Subcutaneous abdominal adipose tissue (tissue), 5 donors: Measurements from ENCODE around the gene MTHFD2L.
"Not testable (repeated sequence)": the region's sequence is repeated elsewhere in the genome, so short reads cannot be mapped to it uniquely, and the experiment has no call there.

ENCODE experiments used
- H3K27ac ChIP-seq: one replicate; pipeline ENCODE4 v1.7.0; 2013; ENCODE audit warnings: low read depth, mild to moderate bottlenecking, inconsistent platforms, low read length, moderate library complexity
- H3K27me3 ChIP-seq, 5 donors: one replicate each; pipeline ENCODE4 v1.7.0; 2013; ENCODE audit warnings: low read length in 5 of 5, inconsistent platforms in 1 of 5; ENCODE audit not compliant: control insufficient read depth in 5 of 5, insufficient read depth in 4 of 5
- H3K36me3 ChIP-seq, 5 donors: one replicate each; pipeline ENCODE4 v1.7.0; 2013; ENCODE audit warnings: low read length in 5 of 5; ENCODE audit not compliant: control insufficient read depth in 5 of 5, insufficient read depth in 5 of 5
- H3K4me1 ChIP-seq, 5 donors: one replicate each; pipeline ENCODE4 v1.7.0; 2013; ENCODE audit warnings: low read length in 5 of 5, mild to moderate bottlenecking in 3 of 5, moderate library complexity in 1 of 5; ENCODE audit not compliant: control insufficient read depth in 5 of 5, insufficient read depth in 5 of 5
- H3K4me3 ChIP-seq, 5 donors: one replicate each; pipeline ENCODE4 v1.7.0; 2013; ENCODE audit warnings: low read length in 5 of 5, low read depth in 1 of 5
- H3K9ac ChIP-seq, 5 donors: one replicate each; pipeline ENCODE4 v1.7.0; 2013; ENCODE audit warnings: low read length in 5 of 5, mild to moderate bottlenecking in 4 of 5, moderate library complexity in 3 of 5
- H3K9me3 ChIP-seq, 5 donors: one replicate each; pipeline ENCODE4 v1.7.0; 2013; ENCODE audit warnings: low read length in 5 of 5; ENCODE audit not compliant: control insufficient read depth in 5 of 5
- donor health status: healthy.
- donor health status: healthy.
- donor health status: healthy.
- donor health status: healthy.
- donor health status: healthy.

Gene MTHFD2L

DNA sequence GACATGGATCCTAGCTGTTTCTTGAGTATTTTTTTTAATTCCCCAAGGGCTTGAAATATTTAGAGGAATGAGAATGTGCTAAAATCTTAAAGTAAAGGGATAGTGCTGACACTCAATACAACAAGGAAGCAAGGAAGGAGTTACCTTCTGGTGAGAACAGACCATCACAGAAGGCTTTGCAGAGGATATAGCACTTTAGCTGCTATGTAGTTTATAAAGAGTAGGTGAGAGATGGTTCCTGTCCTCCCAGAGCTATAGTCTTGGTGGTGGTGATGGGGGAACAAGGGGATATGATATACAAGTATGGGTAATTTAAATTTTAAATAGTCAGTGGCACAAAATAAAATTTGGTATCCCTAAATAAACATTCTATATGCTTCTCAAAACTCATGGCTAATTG is 47.6 kb downstream of the MTHFD2L start:
- H3K9me3 ChIP-seq, result no peaks in the 10 kb centered on the region
- no peak overlapping the region for H3K4me3 ChIP-seq
- peaks cover 4 to 10% (median 8%) of the 10 kb centered on the region in 5 donors for H3K36me3 ChIP-seq
- H3K27ac ChIP-seq, result no peak overlapping the region
- no peaks in the 10 kb centered on the region for H3K27me3 ChIP-seq
- no peaks in the 10 kb centered on the region for H3K4me1 ChIP-seq
- H3K9ac ChIP-seq, result no peak overlapping the region

DNA sequence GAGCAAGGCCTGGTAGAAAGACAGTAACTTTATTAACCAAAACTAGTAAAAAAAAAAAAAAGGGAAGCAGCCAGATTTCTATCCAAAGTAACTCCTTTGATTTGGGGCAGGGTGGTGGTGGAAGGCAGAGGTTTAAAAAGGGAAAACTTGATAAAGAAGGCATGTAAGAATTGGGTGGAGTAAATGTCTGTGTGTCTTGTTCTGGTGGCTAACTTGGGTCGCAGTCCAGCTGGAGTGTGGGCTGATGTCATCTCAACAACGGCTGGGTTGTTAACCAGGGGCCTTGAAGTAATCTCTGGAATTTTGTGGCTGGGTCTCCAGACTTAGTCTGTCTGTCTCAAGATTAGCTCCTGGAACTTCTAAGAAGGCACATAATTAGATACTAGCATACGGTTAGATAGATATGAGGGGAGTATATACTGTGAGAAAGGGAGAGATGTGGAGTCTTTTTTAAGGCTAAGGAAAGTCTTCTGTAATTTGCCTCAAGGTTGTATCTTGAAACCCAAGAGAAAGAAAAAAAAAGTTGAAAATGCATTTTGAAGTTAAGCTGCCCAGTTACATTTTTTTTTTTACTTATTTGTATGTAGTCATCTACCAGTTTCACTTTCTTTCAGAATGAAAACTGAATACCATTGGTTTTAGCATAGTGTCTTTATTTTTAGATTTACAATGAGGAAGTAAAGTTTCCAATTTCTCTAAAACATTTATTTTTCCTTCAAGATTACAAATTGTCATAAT is 48.3 kb downstream of the MTHFD2L start:
- Histone ChIP-seq H3K4me3 (no peak overlapping the region), H3K4me1 (no peaks in the 10 kb centered on the region), H3K27ac (no peak overlapping the region), H3K36me3 (peaks cover 4 to 10% (median 8%) of the 10 kb centered on the region in 5 donors), H3K9me3 (no peaks in the 10 kb centered on the region), H3K9ac (no peak overlapping the region), H3K27me3 (no peaks in the 10 kb centered on the region)

DNA sequence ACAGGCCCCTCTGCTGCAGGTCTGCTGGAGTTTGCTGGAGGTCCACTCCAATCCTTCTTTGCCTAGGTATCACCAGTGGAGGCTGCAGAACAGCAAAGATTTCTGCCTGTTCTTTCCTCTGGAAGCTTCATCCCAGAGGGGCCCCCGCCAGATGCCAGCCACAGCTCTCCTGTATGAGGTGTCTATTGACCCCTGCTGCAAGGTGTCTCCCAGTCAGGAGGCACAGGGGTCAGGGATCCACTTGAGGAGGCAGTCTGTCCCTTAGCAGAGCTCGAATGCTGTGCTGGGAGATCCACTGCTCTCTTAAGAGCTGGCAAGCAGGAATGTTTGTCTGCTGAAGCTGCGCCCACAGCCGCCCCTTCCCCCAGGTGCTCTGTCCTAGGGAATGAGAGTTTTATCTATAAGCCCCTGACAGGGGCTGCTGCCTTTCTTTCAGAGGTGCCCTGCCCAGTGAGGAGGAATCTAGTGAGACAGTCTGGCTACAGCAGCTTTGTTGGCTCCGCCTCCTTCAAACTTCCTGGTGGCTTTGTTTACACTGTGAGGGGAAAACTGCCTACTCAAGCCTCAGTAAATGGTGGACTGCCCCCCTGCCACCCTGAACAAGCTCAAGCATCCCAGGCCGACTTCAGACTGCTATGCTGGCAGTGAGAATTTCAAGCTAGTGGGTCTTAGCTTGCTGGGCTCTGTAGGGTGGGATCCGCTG is 56.7 kb downstream of the MTHFD2L start:
- not testable (repeated sequence) for H3K4me1 ChIP-seq, H3K27me3 ChIP-seq, H3K36me3 ChIP-seq, H3K27ac ChIP-seq, H3K9me3 ChIP-seq, H3K9ac ChIP-seq, H3K4me3 ChIP-seq

DNA sequence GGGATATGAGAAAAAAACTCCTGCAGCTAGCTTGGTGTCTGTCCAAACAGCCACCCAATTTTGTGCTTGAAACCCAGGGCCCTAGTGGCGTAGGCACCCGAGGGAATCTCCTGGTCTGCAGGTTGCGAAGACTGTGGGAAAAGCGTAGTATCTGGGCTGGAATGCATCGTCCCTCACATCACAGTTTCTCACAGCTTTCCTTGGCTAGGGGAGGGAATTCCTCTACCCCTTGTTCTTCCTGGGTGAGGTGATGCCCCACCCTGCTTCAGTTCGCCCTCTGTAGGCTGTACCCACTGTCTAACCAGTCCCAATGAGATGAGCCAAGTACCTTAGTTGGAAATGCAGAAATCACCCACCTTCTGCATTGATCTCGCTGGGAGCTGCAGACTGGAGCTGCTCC is 57.3 kb downstream of the MTHFD2L start:
- H3K27ac ChIP-seq, H3K27me3 ChIP-seq, H3K36me3 ChIP-seq, H3K9ac ChIP-seq, H3K9me3 ChIP-seq, H3K4me1 ChIP-seq, H3K4me3 ChIP-seq: not testable (repeated sequence)

DNA sequence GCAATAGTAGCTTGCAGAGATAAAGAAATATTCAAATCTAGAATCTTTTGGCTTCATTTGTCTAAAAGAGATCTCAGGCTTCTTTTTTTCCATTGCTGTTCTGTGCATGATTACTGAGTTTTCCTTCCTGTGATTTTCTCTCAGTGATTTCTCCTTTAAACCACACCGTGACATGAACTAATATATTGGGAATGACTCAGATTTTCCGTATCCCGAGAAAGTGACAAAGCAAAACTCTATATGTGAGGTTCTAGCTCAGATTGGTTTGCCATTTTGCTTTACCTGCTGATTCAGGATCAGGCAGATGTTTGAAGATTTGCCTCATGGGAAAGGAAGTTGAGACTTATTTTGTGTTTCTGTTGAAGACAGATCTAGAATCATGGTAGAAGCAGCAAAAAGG is 59.4 kb downstream of the MTHFD2L start:
- H3K36me3 ChIP-seq, result no peaks in the 10 kb centered on the region
- no peak overlapping the region for H3K9ac ChIP-seq
- H3K4me3 ChIP-seq, result no peak overlapping the region
- no peaks in the 10 kb centered on the region for H3K27me3 ChIP-seq
- H3K4me1 ChIP-seq, result no peaks in the 10 kb centered on the region
- no peak overlapping the region for H3K27ac ChIP-seq
- no peaks in the 10 kb centered on the region for H3K9me3 ChIP-seq

DNA sequence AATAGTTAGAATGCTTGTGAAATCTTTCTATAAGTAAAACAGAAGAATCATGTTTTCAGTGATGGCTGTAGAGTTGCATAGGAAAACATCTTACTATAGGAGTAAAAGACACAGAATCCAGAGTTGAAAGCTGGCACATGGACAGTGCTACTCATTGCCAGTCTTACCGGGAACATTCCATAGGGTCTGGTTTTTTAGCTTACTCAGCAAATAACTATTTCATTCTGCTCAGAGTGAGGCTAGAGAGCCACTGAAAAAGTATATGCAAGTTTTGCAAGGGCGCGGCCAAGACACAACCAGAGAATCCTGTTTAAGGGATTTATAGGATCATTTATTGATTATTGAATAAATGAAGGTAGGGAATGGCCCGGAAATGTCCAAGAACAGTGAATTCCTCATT is 60.3 kb downstream of the MTHFD2L start:
- Histone ChIP-seq H3K9me3 (no peaks in the 10 kb centered on the region), H3K27me3 (no peaks in the 10 kb centered on the region), H3K4me1 (no peaks in the 10 kb centered on the region), H3K9ac (no peak overlapping the region), H3K4me3 (no peak overlapping the region), H3K36me3 (no peaks in the 10 kb centered on the region), H3K27ac (no peak overlapping the region)

DNA sequence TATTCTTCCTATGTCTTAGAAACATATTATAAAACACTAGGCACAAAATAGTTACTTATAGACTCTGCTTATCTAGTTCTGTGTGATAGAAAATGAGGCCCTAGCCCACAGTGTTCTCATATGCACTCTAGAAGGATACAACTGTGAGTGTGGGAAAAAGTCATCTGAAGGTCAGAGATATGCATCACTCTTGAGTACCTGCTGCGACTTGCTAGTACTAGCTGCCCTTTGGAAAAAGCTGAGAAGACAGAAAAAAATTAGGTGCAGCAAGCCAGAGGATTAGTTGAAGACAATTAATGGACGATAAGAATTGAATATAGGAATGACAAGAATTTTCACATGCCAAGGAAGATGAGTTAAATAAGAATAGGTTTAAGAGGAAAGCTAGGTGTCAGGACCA is 61.3 kb downstream of the MTHFD2L start:
- Histone ChIP-seq H3K27me3 (no peaks in the 10 kb centered on the region), H3K4me3 (no peak overlapping the region), H3K9ac (no peak overlapping the region), H3K4me1 (no peaks in the 10 kb centered on the region), H3K36me3 (no peaks in the 10 kb centered on the region), H3K27ac (no peak overlapping the region), H3K9me3 (no peaks in the 10 kb centered on the region)

DNA sequence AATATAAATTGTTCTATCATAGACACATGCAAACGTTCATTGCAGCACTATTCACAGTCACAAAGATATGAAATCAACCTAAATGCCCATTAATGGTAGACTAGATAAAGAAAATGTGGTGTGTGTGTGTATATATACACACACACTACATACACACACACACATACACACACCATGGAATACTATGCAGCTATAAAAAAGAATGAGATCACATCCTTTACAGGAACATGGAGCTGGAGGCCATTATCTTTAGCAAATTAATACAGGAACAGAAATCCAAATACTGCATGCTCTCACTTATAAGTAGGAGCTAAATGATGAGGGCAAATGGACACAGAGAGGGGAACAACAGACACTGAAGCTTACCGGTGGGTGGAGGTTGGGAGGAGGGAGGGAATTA is 65.2 kb downstream of the MTHFD2L start:
- Histone ChIP-seq H3K9me3 (no peaks in the 10 kb centered on the region), H3K36me3 (peaks cover 0 to 7% (median 4%) of the 10 kb centered on the region in 5 donors), H3K27ac (no peak overlapping the region), H3K4me3 (no peak overlapping the region), H3K27me3 (no peaks in the 10 kb centered on the region), H3K4me1 (no peaks in the 10 kb centered on the region), H3K9ac (no peak overlapping the region)

DNA sequence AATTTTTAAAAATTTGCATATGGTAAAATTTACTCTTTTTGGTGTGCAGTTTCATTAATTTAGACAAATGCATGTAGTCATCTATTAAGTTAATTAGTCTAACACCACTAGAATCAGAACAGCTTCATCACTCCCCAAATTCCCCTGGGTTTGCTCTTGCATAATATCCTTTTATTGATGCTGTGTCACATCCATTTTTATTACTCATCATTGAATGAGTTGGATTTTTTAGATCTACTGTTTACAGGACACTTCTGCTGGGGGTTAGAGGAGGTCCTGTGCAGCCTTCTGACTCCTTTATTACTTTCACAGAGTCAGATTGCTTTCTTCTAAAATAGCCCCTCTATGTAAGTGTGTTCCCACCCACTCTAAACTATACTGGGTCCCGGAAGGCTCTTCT is 65.9 kb downstream of the MTHFD2L start:
- Histone ChIP-seq H3K9ac (no peak overlapping the region), H3K4me3 (no peak overlapping the region), H3K27me3 (no peaks in the 10 kb centered on the region), H3K4me1 (no peaks in the 10 kb centered on the region), H3K27ac (no peak overlapping the region), H3K9me3 (no peaks in the 10 kb centered on the region), H3K36me3 (peaks cover 0 to 7% (median 4%) of the 10 kb centered on the region in 5 donors)

DNA sequence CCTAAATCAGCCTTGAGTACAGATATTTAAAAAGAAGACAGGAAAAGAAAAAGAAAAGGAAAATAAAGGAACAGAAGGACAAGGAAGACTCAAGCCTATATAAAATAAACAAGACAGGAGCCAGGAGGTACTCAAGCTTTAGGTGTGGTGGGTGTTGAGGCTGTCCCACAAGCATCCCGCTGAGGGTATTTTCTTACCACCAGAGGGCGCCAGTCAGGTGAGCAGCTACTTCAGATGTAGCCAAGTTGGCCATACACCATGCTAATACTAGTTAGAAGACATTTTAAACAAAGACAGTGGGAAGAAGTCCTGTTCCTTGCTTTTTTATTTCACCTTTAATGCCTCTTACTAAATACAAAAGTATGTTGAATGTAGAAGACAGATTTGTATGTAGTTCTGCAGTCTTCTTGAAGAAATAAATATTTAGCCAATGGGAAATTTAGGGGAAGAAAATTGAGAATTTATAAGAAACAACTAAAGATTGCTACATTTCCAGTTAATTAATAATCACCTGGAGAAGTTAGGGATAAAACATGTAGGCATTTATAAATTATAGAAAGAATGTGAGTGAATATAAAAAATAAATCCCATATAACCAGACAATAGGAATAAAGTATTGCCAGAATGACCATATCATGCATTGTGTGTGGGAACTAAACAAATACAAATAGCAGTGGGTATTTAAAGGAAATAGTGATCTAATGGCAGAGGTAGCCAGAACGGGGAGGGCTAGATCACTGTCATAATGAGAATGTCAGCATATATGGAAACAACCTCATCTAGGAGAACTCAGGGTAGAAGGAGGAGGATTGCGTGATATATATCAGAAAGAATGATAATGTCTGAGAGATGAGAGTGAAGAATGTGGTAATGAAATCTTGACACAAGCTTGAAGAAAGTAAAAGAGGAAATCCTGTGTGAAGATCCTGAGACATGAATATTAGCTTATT is 71.0 kb downstream of the MTHFD2L start:
- Histone ChIP-seq H3K27ac (no peak overlapping the region), H3K27me3 (no peaks in the 10 kb centered on the region), H3K4me3 (no peak overlapping the region), H3K36me3 (peaks cover 0 to 7% (median 4%) of the 10 kb centered on the region in 5 donors), H3K4me1 (peaks cover 0 to 10% (median 8%) of the 10 kb centered on the region in 5 donors), H3K9me3 (no peaks in the 10 kb centered on the region), H3K9ac (no peak overlapping the region)
